Measurements from ENCODE around the gene CAMK2A. TPM values are rescaled to one million over a fixed set of nuclear protein-coding genes. Genes with fewer than 3 reads are reported as not detected.

Gene CAMK2A
- total RNA-seq, 1 donor from 2014 or later, result 1.2 TPM

DNA sequence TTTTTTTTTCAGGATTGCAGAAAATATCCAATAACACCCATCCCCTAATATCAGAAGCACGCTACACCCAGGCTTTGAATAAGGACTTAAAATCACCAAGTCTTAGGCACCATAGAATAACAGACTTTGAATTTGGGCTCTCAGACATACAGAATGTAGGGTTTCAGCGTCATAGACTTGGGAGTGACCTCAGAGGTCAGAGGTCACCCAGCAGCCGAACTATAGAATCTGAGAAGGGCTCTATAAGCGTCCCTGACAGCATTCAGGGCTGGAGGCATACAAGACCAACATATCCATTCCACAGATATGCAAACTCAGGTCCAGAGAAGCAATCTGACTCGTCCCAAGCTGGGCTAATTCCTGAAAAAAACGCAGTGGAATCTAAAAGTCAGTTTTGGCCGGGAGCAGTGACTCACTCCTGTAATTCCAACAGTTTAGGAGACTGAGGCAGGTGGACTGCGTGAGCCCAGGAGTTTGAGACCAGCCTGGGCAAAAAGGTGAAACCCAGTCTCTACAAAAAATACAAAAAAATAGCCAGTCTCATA lies 65.0 kb downstream of the CAMK2A start:
- no peaks in the 10 kb centered on the region for H4K20me1 ChIP-seq (ENCODE audit: insufficient read depth, low read length)
- H3K9me3 ChIP-seq (ENCODE audit: insufficient read depth, low read depth, low read length), result no peaks in the 10 kb centered on the region
- no peak overlapping the region for H3K9ac ChIP-seq (ENCODE audit: low read length)
- DNase-seq (ENCODE audit: low read depth) (peak; percentile 8), FAIRE-seq (no peak)
- H3K4me3 Mint-ChIP-seq (ENCODE audit: unreplicated experiment), result no peak overlapping the region
- no peaks in the 10 kb centered on the region for H3K9me3 Mint-ChIP-seq (ENCODE audit: unreplicated experiment)
- H3K27me3 Mint-ChIP-seq (ENCODE audit: low read depth, unreplicated experiment), result peaks cover 17% of the 10 kb centered on the region
- H3K4me3 ChIP-seq (ENCODE audit: insufficient read depth, low read depth, low read length), result no peak overlapping the region
- H2AFZ ChIP-seq (ENCODE audit: low read depth, low read length), result no peak overlapping the region
- H3K27me3 ChIP-seq (ENCODE audit: insufficient read depth, low read length), result no peaks in the 10 kb centered on the region
- no peaks in the 10 kb centered on the region for H3K36me3 ChIP-seq (ENCODE audit: insufficient read depth, low read length)
- no peaks in the 10 kb centered on the region for H3K4me1 ChIP-seq (ENCODE audit: insufficient read depth, low read length)
- no peak overlapping the region for H3K4me2 ChIP-seq (ENCODE audit: low read length)
- H3K36me3 Mint-ChIP-seq (ENCODE audit: low read depth, unreplicated experiment), result no peaks in the 10 kb centered on the region
- peaks cover 7% of the 10 kb centered on the region for H3K4me1 Mint-ChIP-seq (ENCODE audit: low read depth, unreplicated experiment)
- no peak for TF ChIP-seq EZH2 (IDR thresholded peaks at IDR 0.05; ENCODE audit: insufficient read depth, low read length)
- TF ChIP-seq, protein P1, sequence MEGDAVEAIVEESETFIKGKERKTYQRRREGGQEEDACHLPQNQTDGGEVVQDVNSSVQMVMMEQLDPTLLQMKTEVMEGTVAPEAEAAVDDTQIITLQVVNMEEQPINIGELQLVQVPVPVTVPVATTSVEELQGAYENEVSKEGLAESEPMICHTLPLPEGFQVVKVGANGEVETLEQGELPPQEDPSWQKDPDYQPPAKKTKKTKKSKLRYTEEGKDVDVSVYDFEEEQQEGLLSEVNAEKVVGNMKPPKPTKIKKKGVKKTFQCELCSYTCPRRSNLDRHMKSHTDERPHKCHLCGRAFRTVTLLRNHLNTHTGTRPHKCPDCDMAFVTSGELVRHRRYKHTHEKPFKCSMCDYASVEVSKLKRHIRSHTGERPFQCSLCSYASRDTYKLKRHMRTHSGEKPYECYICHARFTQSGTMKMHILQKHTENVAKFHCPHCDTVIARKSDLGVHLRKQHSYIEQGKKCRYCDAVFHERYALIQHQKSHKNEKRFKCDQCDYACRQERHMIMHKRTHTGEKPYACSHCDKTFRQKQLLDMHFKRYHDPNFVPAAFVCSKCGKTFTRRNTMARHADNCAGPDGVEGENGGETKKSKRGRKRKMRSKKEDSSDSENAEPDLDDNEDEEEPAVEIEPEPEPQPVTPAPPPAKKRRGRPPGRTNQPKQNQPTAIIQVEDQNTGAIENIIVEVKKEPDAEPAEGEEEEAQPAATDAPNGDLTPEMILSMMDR (IDR thresholded peaks at IDR 0.05; ENCODE audit: insufficient read depth, low read depth, low read length), result no peak
- H3K79me2 ChIP-seq (ENCODE audit: insufficient read depth, low read length), result no peaks in the 10 kb centered on the region
- no peak overlapping the region for H3K27ac Mint-ChIP-seq (ENCODE audit: unreplicated experiment)
- H3K27ac ChIP-seq (ENCODE audit: low read depth, low read length), result no peak overlapping the region

GRCh38 chr5:150223474-150223873 lies 66.1 kb downstream of the CAMK2A start:
- Histone ChIP-seq H2AFZ (ENCODE audit: low read depth, low read length) (no peak overlapping the region), H3K27ac (ENCODE audit: low read depth, low read length) (no peak overlapping the region), H3K4me2 (ENCODE audit: low read length) (no peak overlapping the region), H3K36me3 (ENCODE audit: insufficient read depth, low read length) (no peaks in the 10 kb centered on the region), H4K20me1 (ENCODE audit: insufficient read depth, low read length) (no peaks in the 10 kb centered on the region), H3K27me3 (ENCODE audit: insufficient read depth, low read length) (no peaks in the 10 kb centered on the region), H3K9me3 (ENCODE audit: insufficient read depth, low read depth, low read length) (no peaks in the 10 kb centered on the region), H3K4me3 (ENCODE audit: insufficient read depth, low read depth, low read length) (no peak overlapping the region), H3K9ac (ENCODE audit: low read length) (no peak overlapping the region), H3K79me2 (ENCODE audit: insufficient read depth, low read length) (no peaks in the 10 kb centered on the region), H3K4me1 (ENCODE audit: insufficient read depth, low read length) (no peaks in the 10 kb centered on the region)
- Mint-ChIP-seq H3K4me1 (ENCODE audit: low read depth, unreplicated experiment) (peaks cover 7% of the 10 kb centered on the region), H3K27me3 (ENCODE audit: low read depth, unreplicated experiment) (peaks cover 13% of the 10 kb centered on the region), H3K9me3 (ENCODE audit: unreplicated experiment) (no peaks in the 10 kb centered on the region), H3K27ac (ENCODE audit: unreplicated experiment) (no peak overlapping the region), H3K36me3 (ENCODE audit: low read depth, unreplicated experiment) (no peaks in the 10 kb centered on the region), H3K4me3 (ENCODE audit: unreplicated experiment) (no peak overlapping the region)
- FAIRE-seq (no peak), DNase-seq (ENCODE audit: low read depth) (no peak)
- TF ChIP-seq EZH2 (IDR thresholded peaks at IDR 0.05; ENCODE audit: insufficient read depth, low read length), result no peak
- TF ChIP-seq, protein P1 (IDR thresholded peaks at IDR 0.05; ENCODE audit: insufficient read depth, low read depth, low read length), result no peak

GRCh38 chr5:150222906-150223305 lies 66.7 kb downstream of the CAMK2A start:
- Histone ChIP-seq H3K4me2 (ENCODE audit: low read length) (no peak overlapping the region), H3K9ac (ENCODE audit: low read length) (no peak overlapping the region), H3K27me3 (ENCODE audit: insufficient read depth, low read length) (no peaks in the 10 kb centered on the region), H3K27ac (ENCODE audit: low read depth, low read length) (no peak overlapping the region), H3K79me2 (ENCODE audit: insufficient read depth, low read length) (no peaks in the 10 kb centered on the region), H3K9me3 (ENCODE audit: insufficient read depth, low read depth, low read length) (no peaks in the 10 kb centered on the region), H2AFZ (ENCODE audit: low read depth, low read length) (no peak overlapping the region), H3K36me3 (ENCODE audit: insufficient read depth, low read length) (no peaks in the 10 kb centered on the region), H4K20me1 (ENCODE audit: insufficient read depth, low read length) (no peaks in the 10 kb centered on the region), H3K4me3 (ENCODE audit: insufficient read depth, low read depth, low read length) (no peak overlapping the region), H3K4me1 (ENCODE audit: insufficient read depth, low read length) (no peaks in the 10 kb centered on the region)
- DNase-seq (ENCODE audit: low read depth), result no peak
- Mint-ChIP-seq H3K27me3 (ENCODE audit: low read depth, unreplicated experiment) (peaks cover 10% of the 10 kb centered on the region), H3K4me3 (ENCODE audit: unreplicated experiment) (no peak overlapping the region), H3K4me1 (ENCODE audit: low read depth, unreplicated experiment) (peaks cover 7% of the 10 kb centered on the region), H3K9me3 (ENCODE audit: unreplicated experiment) (no peaks in the 10 kb centered on the region), H3K36me3 (ENCODE audit: low read depth, unreplicated experiment) (no peaks in the 10 kb centered on the region), H3K27ac (ENCODE audit: unreplicated experiment) (no peak overlapping the region)
- no peak for FAIRE-seq
- TF ChIP-seq, protein P1 (IDR thresholded peaks at IDR 0.05; ENCODE audit: insufficient read depth, low read depth, low read length), result no peak
- no peak for TF ChIP-seq EZH2 (IDR thresholded peaks at IDR 0.05; ENCODE audit: insufficient read depth, low read length)
